ENCODE data around the gene SLCO2A1. TPM values are rescaled to one million over a fixed set of nuclear protein-coding genes. Genes with fewer than 3 reads are reported as not detected.

Gene SLCO2A1
- total RNA-seq, 3 donors from 2014 or later = 34.3 to 72.2 (median 67.7) TPM

DNA sequence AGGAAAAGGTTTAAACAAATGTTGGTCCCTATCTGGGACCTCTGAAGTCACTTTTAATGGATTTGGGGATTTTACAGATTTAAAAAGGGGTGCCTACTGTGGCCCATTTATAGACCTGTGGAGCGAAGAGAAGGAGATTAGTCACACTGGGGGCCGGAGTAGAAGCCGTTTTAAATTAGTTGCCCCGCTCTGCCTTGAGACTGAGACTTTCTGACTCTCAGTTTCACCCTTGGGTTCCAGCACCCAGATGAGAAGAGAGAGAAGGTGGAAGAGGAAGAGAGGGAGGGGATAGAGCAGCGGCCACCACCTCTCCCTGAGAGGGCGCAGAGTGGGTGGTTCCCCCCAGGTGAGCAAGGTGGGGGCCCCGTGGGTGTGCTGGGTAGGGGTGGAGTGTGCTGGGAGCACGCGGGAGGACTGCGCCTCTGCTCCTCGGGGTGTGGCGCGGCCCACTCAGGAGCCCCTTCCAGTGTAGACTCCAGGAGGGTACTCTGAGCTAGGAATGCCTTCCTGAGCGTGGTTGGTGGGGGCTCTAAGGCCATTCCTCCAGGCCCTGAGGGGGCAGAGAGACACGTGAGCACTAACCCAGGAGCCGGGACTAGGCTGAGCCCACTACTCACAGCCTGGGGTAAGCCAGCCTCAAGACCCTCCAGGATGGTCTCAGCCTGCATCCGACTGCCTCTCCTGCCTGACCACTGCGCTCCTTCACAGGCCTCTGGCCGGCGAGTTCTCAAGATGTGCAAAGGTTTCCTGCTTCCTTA, 101.4 kb downstream of the SLCO2A1 start:
- no peak for ATAC-seq
- TF ChIP-seq, protein P1, sequence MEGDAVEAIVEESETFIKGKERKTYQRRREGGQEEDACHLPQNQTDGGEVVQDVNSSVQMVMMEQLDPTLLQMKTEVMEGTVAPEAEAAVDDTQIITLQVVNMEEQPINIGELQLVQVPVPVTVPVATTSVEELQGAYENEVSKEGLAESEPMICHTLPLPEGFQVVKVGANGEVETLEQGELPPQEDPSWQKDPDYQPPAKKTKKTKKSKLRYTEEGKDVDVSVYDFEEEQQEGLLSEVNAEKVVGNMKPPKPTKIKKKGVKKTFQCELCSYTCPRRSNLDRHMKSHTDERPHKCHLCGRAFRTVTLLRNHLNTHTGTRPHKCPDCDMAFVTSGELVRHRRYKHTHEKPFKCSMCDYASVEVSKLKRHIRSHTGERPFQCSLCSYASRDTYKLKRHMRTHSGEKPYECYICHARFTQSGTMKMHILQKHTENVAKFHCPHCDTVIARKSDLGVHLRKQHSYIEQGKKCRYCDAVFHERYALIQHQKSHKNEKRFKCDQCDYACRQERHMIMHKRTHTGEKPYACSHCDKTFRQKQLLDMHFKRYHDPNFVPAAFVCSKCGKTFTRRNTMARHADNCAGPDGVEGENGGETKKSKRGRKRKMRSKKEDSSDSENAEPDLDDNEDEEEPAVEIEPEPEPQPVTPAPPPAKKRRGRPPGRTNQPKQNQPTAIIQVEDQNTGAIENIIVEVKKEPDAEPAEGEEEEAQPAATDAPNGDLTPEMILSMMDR (IDR thresholded peaks at IDR 0.05) = no peak
- Histone ChIP-seq H3K9me3 (no peaks in the 10 kb centered on the region), H3K36me3 (ENCODE audit: low read depth) (no peaks in the 10 kb centered on the region), H3K4me1 (ENCODE audit: low read depth) (peaks cover 5% of the 10 kb centered on the region), H3K4me3 (no peak overlapping the region)
- DNase-seq = no peak
- intact Hi-C loops (cut with DNase I, micrococcal nuclease) = loop anchor here (5.0 kb wide), 1 partner anchor 106 kb away; no protein-coding TSS in a partner anchor

DNA sequence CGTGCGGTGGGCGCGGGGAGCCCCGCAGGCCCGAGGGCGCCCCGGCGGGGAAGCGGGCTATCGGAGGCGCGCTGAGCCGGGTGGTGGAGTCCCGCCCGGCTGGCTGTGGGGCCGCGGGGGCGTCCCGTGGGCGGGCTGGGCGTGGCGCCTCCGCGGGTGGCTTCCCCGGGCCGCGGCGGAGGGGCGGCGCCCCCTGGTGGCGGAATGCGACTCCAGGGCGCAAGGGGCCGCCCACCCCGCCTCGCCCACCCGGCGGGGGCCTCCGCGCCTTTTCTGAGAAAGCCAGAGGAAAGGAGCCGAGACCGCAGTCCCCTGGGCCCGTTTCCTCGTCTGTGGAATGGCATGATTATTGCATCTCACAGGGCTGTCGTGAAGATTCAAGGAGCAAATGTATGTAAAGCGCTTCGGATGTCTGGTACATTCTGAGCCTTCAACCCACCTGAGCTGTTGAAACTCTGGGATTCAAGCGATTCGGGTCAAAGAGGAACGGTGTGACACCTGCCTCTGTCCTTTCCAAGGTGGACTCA, 102.1 kb downstream of the SLCO2A1 start:
- peak; percentile 80 for ATAC-seq
- H3K4me3 ChIP-seq = no peak overlapping the region
- peaks cover 5% of the 10 kb centered on the region for H3K4me1 ChIP-seq (ENCODE audit: low read depth)
- no peaks in the 10 kb centered on the region for H3K9me3 ChIP-seq
- TF ChIP-seq, protein P1 (IDR thresholded peaks at IDR 0.05) = peak; percentile 72
- intact Hi-C loops (cut with DNase I, micrococcal nuclease) = loop anchor here (5.0 kb wide), 1 partner anchor 105 kb away; no protein-coding TSS in a partner anchor
- peak in 2 of 3 donors; percentile 58 to 71 for DNase-seq
- H3K36me3 ChIP-seq (ENCODE audit: low read depth) = no peaks in the 10 kb centered on the region

- intact Hi-C loops (cut with DNase I, micrococcal nuclease) = loop anchor here (5.0 kb wide), 1 partner anchor 105 kb away; no protein-coding TSS in a partner anchor
Observed at GRCh38 chr3:133926736-133927539, 102.8 kb downstream of the SLCO2A1 start.

DNA sequence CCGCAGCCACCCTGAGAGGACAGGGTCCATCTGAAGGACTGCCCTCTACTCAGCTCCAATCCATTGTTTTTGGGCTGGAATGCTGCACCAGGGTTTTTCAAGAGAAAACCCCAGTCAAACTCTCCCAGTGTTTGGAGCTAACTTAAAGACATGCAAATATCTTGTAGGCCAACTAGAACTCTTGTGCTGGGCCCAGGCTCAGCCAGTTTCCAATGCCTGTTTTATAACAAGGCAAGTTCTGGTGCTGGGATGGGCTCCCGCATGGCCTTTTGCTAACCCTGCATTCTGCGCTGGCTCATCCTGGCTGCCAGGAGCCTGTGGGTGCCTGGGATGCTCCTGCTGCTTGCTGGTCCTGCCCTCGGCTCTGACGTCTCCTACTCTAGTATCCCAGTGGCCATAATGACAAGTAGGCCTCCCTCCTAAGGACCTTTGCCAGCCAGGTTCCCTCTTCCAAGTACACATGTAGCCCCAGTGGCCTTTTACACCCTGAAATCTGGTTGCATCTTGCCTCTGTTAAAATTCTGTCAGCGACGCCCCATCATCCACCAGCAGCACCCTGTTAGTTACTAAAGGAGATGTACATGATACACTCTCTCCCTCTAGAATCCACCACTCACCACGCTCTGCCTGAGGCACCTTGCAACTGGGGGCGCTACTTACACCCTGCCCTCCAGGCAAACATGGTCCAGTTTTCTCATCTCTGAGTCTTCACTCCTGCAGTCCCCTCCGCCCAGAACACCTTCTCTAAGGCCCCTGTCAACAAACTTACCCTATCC, 103.6 kb downstream of the SLCO2A1 start:
- TF ChIP-seq, protein P1 (IDR thresholded peaks at IDR 0.05) = no peak
- Histone ChIP-seq H3K36me3 (ENCODE audit: low read depth) (no peaks in the 10 kb centered on the region), H3K4me3 (no peak overlapping the region), H3K4me1 (ENCODE audit: low read depth) (peaks cover 5% of the 10 kb centered on the region), H3K9me3 (no peaks in the 10 kb centered on the region)
- no peak for DNase-seq
- intact Hi-C loops (cut with DNase I, micrococcal nuclease) = loop anchor here (5.0 kb wide), 1 partner anchor 104 kb away; no protein-coding TSS in a partner anchor
- no peak for ATAC-seq

More at GRCh38 chr3:133926736-133927539, 102.8 kb downstream of the SLCO2A1 start:
- Histone ChIP-seq H3K9me3 (no peaks in the 10 kb centered on the region), H3K36me3 (ENCODE audit: low read depth) (no peaks in the 10 kb centered on the region), H3K4me1 (ENCODE audit: low read depth) (peaks cover 5% of the 10 kb centered on the region), H3K4me3 (no peak overlapping the region)
- TF ChIP-seq, protein P1 (IDR thresholded peaks at IDR 0.05) = no peak
- no peak for ATAC-seq
- no peak for DNase-seq

DNA sequence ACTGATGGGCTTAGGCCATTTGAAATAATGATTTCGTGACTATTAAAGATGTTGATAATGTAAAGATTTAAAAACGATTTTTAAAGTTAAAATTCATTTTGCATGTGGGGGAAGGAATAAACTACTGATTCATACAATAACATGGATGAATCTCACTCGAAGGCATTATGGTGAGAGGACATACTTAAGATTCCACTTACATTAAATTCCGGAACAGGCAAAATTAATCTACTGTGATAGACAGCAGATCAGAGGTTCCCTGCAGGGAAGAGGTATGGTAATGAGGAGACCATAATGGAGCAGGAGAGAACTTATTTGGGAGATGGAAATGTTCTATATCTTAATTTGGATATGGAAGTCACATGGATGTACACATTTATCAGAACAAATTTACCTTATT, 105.7 kb downstream of the SLCO2A1 start:
- peaks cover 5% of the 10 kb centered on the region for H3K4me1 ChIP-seq (ENCODE audit: low read depth)
- no peaks in the 10 kb centered on the region for H3K9me3 ChIP-seq
- no peak for ATAC-seq
- TF ChIP-seq, protein P1 (IDR thresholded peaks at IDR 0.05) = no peak
- no peaks in the 10 kb centered on the region for H3K36me3 ChIP-seq (ENCODE audit: low read depth)
- no peak overlapping the region for H3K4me3 ChIP-seq
- intact Hi-C loops (cut with DNase I, micrococcal nuclease) = no loop called here
- no peak for DNase-seq

Measured in mucosa of descending colon (tissue), 3 donors.